Measurements from ENCODE around the gene PSMA6. TPM values are rescaled to one million over a fixed set of nuclear protein-coding genes. Genes with fewer than 3 reads are reported as not detected.

PSMA6 gene
- total RNA-seq, 1 experiment from 2014 or later: 392 TPM

- ChIA-PET POLR2A (ENCODE audit: low non-redundant PET) (no interaction called here), CTCF (no interaction called here)
- intact Hi-C loops (cut with micrococcal nuclease; ENCODE audit: unreplicated experiment): no loop called here
- Histone ChIP-seq H3K27me3 (replicated peaks; ENCODE audit: insufficient read depth, low read depth, low read length, poor library complexity) (no peaks in the 10 kb centered on the region), H3K36me3 (ENCODE audit: insufficient read depth, low read length, poor library complexity, severe bottlenecking) (peaks cover 9% of the 10 kb centered on the region), H3K9me3 (ENCODE audit: low read depth, low read length, poor library complexity, severe bottlenecking) (no peaks in the 10 kb centered on the region), H3K4me1 (ENCODE audit: insufficient read depth, low read length, poor library complexity, severe bottlenecking) (peaks cover 5% of the 10 kb centered on the region), H3K27ac (ENCODE audit: low read depth, low read length, poor library complexity, severe bottlenecking) (no peak overlapping the region), H3K4me3 (ENCODE audit: low read depth, low read length, poor library complexity, severe bottlenecking) (no peak overlapping the region)
- TF ChIP-seq CTCF (conservative IDR thresholded peaks at IDR 0.05; ENCODE audit: low read depth, low read length) (no peak), EZH2 (IDR thresholded peaks at IDR 0.05; ENCODE audit: borderline replicate concordance, low read depth, low read length, poor library complexity, severe bottlenecking) (no peak)
- BruUV-seq (replicated peaks): no TSS peak
- no peak for DNase-seq (ENCODE audit: low spot score)
These were observed 11.2 kb downstream of the PSMA6 start for GRCh38 chr14:35303149-35303935.

GRCh38 chr14:35304812-35305462 lies 12.8 kb downstream of the PSMA6 start:
- Histone ChIP-seq H3K4me1 (ENCODE audit: insufficient read depth, low read length, poor library complexity, severe bottlenecking) (no peaks in the 10 kb centered on the region), H3K9me3 (ENCODE audit: low read depth, low read length, poor library complexity, severe bottlenecking) (no peaks in the 10 kb centered on the region), H3K27ac (ENCODE audit: low read depth, low read length, poor library complexity, severe bottlenecking) (no peak overlapping the region), H3K36me3 (ENCODE audit: insufficient read depth, low read length, poor library complexity, severe bottlenecking) (peaks cover 23% of the 10 kb centered on the region), H3K4me3 (ENCODE audit: low read depth, low read length, poor library complexity, severe bottlenecking) (no peak overlapping the region), H3K27me3 (replicated peaks; ENCODE audit: insufficient read depth, low read depth, low read length, poor library complexity) (no peaks in the 10 kb centered on the region)
- no peak for TF ChIP-seq CTCF (conservative IDR thresholded peaks at IDR 0.05; ENCODE audit: low read depth, low read length)
- TF ChIP-seq EZH2 (IDR thresholded peaks at IDR 0.05; ENCODE audit: borderline replicate concordance, low read depth, low read length, poor library complexity, severe bottlenecking): no peak
- no peak for DNase-seq (ENCODE audit: low spot score)
- CTCF ChIA-PET: no interaction called here
- BruUV-seq (replicated peaks): no TSS peak
- POLR2A ChIA-PET (ENCODE audit: low non-redundant PET): no interaction called here
- intact Hi-C loops (cut with micrococcal nuclease; ENCODE audit: unreplicated experiment): no loop called here

GRCh38 chr14:35305633-35306032 lies 13.5 kb downstream of the PSMA6 start:
- Histone ChIP-seq H3K36me3 (ENCODE audit: insufficient read depth, low read length, poor library complexity, severe bottlenecking) (peaks cover 30% of the 10 kb centered on the region), H3K27me3 (replicated peaks; ENCODE audit: insufficient read depth, low read depth, low read length, poor library complexity) (no peaks in the 10 kb centered on the region), H3K4me1 (ENCODE audit: insufficient read depth, low read length, poor library complexity, severe bottlenecking) (no peaks in the 10 kb centered on the region), H3K27ac (ENCODE audit: low read depth, low read length, poor library complexity, severe bottlenecking) (no peak overlapping the region), H3K4me3 (ENCODE audit: low read depth, low read length, poor library complexity, severe bottlenecking) (no peak overlapping the region), H3K9me3 (ENCODE audit: low read depth, low read length, poor library complexity, severe bottlenecking) (no peaks in the 10 kb centered on the region)
- ChIA-PET CTCF (no interaction called here), POLR2A (ENCODE audit: low non-redundant PET) (no interaction called here)
- no TSS peak for BruUV-seq (replicated peaks)
- no peak for TF ChIP-seq EZH2 (IDR thresholded peaks at IDR 0.05; ENCODE audit: borderline replicate concordance, low read depth, low read length, poor library complexity, severe bottlenecking)
- no peak for TF ChIP-seq CTCF (conservative IDR thresholded peaks at IDR 0.05; ENCODE audit: low read depth, low read length)
- intact Hi-C loops (cut with micrococcal nuclease; ENCODE audit: unreplicated experiment): no loop called here
- DNase-seq (ENCODE audit: low spot score): no peak
